Effector memory CD4-positive, alpha-beta T cell (primary cell): ENCODE results near the gene TFPI.

Experiments
- DNase-seq, 3 donors: peaks; one replicate each; pipeline ENCODE4 v3.0.0-alpha.2; 2020
- H3K27ac ChIP-seq: 2 replicates; pipeline ENCODE4 v1.7.0; 2013; ENCODE audit warnings: mild to moderate bottlenecking, low read length, moderate library complexity; ENCODE audit not compliant: insufficient read depth, poor library complexity, severe bottlenecking
- H3K27me3 ChIP-seq: replicated peaks from 2 replicates; pipeline ENCODE4 v1.7.0; 2013; ENCODE audit warnings: mild to moderate bottlenecking, low read length; ENCODE audit not compliant: insufficient read depth, control insufficient read depth, poor library complexity, severe bottlenecking
- H3K36me3 ChIP-seq: 2 replicates; pipeline ENCODE4 v1.7.0; 2013; ENCODE audit warnings: mild to moderate bottlenecking, low read length, moderate library complexity; ENCODE audit not compliant: control insufficient read depth, insufficient read depth
- H3K4me1 ChIP-seq: 2 replicates; pipeline ENCODE4 v1.7.0; 2013; ENCODE audit warnings: low read length, mild to moderate bottlenecking; ENCODE audit not compliant: control insufficient read depth, insufficient read depth, poor library complexity, severe bottlenecking
- H3K4me3 ChIP-seq: 2 replicates; pipeline ENCODE4 v1.7.0; 2013; ENCODE audit warnings: low read length, low read depth, mild to moderate bottlenecking; ENCODE audit not compliant: insufficient read depth, poor library complexity, severe bottlenecking
- H3K9me3 ChIP-seq: 2 replicates; pipeline ENCODE4 v1.7.0; 2013; ENCODE audit warnings: mild to moderate bottlenecking, low read length, moderate library complexity; ENCODE audit not compliant: control insufficient read depth

The TFPI gene

GRCh38 chr2:187451510-187451909, 102.7 kb downstream of the TFPI start:
- H3K4me3 ChIP-seq: no peak overlapping the region
- no peak for DNase-seq
- H3K27me3 ChIP-seq: no peaks in the 10 kb centered on the region
- no peaks in the 10 kb centered on the region for H3K4me1 ChIP-seq
- no peaks in the 10 kb centered on the region for H3K9me3 ChIP-seq
- H3K36me3 ChIP-seq: no peaks in the 10 kb centered on the region
- H3K27ac ChIP-seq: no peak overlapping the region

DNA sequence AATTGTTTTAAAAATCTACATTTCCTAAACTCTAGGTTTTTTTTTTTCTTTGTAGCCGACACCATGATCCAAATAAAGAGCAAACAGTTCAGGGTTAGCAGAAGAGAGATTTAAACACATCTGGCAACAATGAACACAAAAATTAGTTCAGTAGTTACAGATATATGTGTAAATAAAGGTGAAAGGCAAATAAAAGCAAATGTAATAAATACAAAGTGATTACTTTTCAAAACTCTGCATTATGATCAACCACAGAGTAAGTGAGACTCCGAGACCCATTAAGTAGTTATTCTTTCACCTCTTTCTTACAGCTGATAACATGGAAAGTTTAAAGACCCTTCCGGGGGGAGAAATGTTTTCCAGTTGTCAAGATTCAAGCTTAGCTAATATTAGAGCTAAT, 106.9 kb downstream of the TFPI start:
- Histone ChIP-seq H3K4me3 (no peak overlapping the region), H3K27ac (no peak overlapping the region), H3K27me3 (no peaks in the 10 kb centered on the region)

GRCh38 chr2:187446711-187447110, 107.5 kb downstream of the TFPI start:
- no peaks in the 10 kb centered on the region for H3K36me3 ChIP-seq
- H3K27me3 ChIP-seq: no peaks in the 10 kb centered on the region
- DNase-seq: no peak
- no peak overlapping the region for H3K27ac ChIP-seq
- H3K9me3 ChIP-seq: no peaks in the 10 kb centered on the region
- H3K4me1 ChIP-seq: no peaks in the 10 kb centered on the region
- H3K4me3 ChIP-seq: no peak overlapping the region

More for the DNA sequence above, 106.9 kb downstream of the TFPI start:
- no peak for DNase-seq
- Histone ChIP-seq H3K36me3 (no peaks in the 10 kb centered on the region), H3K9me3 (no peaks in the 10 kb centered on the region), H3K4me1 (no peaks in the 10 kb centered on the region)

GRCh38 chr2:187445051-187445450, 109.2 kb downstream of the TFPI start:
- H3K4me3 ChIP-seq: no peak overlapping the region
- DNase-seq: no peak

DNA sequence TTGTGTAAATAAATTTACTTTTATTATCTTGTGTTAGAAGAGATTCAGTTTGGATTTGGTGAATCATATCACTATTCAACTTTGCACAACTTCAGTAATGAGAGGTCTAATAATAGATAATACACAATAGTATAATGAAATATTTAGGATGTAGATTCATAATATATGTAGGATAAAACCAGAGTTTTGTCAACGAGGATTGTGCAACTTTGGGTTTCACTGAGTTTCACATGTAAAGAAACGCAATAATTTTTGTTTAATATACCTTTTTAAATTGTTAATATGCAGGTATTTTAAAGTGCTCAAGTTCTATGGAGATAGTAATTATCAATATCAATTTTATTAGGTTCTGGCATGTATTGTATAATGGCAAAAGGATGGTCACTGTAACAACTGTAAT, 111.5 kb downstream of the TFPI start:
- no peak for DNase-seq
- Histone ChIP-seq H3K4me3 (no peak overlapping the region), H3K27me3 (no peaks in the 10 kb centered on the region), H3K4me1 (no peaks in the 10 kb centered on the region), H3K27ac (no peak overlapping the region), H3K9me3 (no peaks in the 10 kb centered on the region), H3K36me3 (no peaks in the 10 kb centered on the region)

More at GRCh38 chr2:187445051-187445450, 109.2 kb downstream of the TFPI start:
- H3K9me3 ChIP-seq: no peaks in the 10 kb centered on the region
- no peak overlapping the region for H3K27ac ChIP-seq
- no peaks in the 10 kb centered on the region for H3K27me3 ChIP-seq
- H3K36me3 ChIP-seq: no peaks in the 10 kb centered on the region
- H3K4me1 ChIP-seq: no peaks in the 10 kb centered on the region

GRCh38 chr2:187442378-187442777, 111.9 kb downstream of the TFPI start:
- Histone ChIP-seq H3K4me3 (no peak overlapping the region), H3K4me1 (no peaks in the 10 kb centered on the region), H3K27me3 (no peaks in the 10 kb centered on the region), H3K36me3 (no peaks in the 10 kb centered on the region), H3K27ac (no peak overlapping the region), H3K9me3 (no peaks in the 10 kb centered on the region)
- DNase-seq: no peak

GRCh38 chr2:187440101-187440675, 114.0 kb downstream of the TFPI start:
- Histone ChIP-seq H3K9me3 (no peaks in the 10 kb centered on the region), H3K4me3 (no peak overlapping the region), H3K36me3 (no peaks in the 10 kb centered on the region), H3K4me1 (no peaks in the 10 kb centered on the region), H3K27ac (no peak overlapping the region), H3K27me3 (no peaks in the 10 kb centered on the region)
- no peak for DNase-seq

DNA sequence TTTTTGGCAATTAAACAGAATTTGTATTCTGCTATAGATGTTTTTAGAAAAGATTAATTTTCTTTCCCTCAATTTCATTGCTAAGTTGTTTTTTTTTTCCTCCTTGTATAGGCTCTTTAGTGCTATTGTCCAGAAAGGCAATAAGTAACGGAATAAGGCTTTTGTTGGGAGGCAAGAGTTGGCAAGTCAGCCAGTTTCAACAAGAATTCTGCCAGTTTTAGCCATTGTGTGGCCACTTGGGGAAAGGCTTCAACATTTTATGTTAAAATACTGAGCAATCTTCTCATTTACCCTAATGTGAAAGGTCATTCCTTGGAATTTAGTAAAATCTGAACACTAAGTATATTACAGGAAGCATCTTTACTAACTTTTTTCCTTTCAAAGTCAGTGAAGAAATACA, 115.8 kb downstream of the TFPI start:
- Histone ChIP-seq H3K27ac (no peak overlapping the region), H3K4me1 (no peaks in the 10 kb centered on the region), H3K36me3 (no peaks in the 10 kb centered on the region), H3K9me3 (no peaks in the 10 kb centered on the region), H3K4me3 (no peak overlapping the region), H3K27me3 (no peaks in the 10 kb centered on the region)
- no peak for DNase-seq

GRCh38 chr2:187435756-187436155, 118.5 kb downstream of the TFPI start:
- no peak overlapping the region for H3K27ac ChIP-seq
- H3K36me3 ChIP-seq: no peaks in the 10 kb centered on the region
- no peaks in the 10 kb centered on the region for H3K4me1 ChIP-seq
- H3K9me3 ChIP-seq: no peaks in the 10 kb centered on the region
- DNase-seq: no peak
- H3K27me3 ChIP-seq: no peaks in the 10 kb centered on the region
- no peak overlapping the region for H3K4me3 ChIP-seq

DNA sequence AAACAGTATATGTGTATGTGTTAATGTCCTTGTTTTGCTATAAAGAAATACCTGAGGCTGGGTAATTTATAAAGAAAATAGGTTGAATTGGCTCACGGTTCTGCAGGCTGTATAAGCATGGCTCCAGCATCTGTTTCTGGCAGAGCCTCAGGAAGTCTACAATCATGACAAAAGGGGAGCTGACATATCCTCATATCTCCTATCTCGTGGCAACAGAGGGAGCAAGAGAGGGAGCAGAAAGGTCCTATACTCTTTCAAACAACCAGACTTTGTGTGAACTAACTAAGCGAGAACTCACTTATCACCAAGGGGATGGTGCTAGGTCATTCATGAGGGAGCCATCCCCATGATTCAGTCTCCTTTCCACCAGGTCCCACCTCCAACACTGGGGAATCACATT, 119.2 kb downstream of the TFPI start:
- no peaks in the 10 kb centered on the region for H3K4me1 ChIP-seq
- H3K36me3 ChIP-seq: no peaks in the 10 kb centered on the region
- H3K9me3 ChIP-seq: no peaks in the 10 kb centered on the region
- H3K27me3 ChIP-seq: no peaks in the 10 kb centered on the region
- no peak for DNase-seq
- no peak overlapping the region for H3K27ac ChIP-seq
- no peak overlapping the region for H3K4me3 ChIP-seq
